Heart left ventricle (tissue), 16 donors: ENCODE results near the gene SNW1. TPM values are rescaled to one million over a fixed set of nuclear protein-coding genes. Genes with fewer than 3 reads are reported as not detected.
A peak's percentile ranks its signal among the peaks of the same experiment; 100 is the strongest.

Source experiments
- ATAC-seq, 4 donors: fragments of 200-7000 bp; cut with Tn5 transposase; one replicate each; pipeline ENCODE4 v1.9.1; 2020 to 2022; ENCODE audit warnings: moderate library complexity in 4 of 4, mild to moderate bottlenecking in 3 of 4, moderate number of reproducible peaks in 1 of 4
- DNase-seq, 5 donors: peaks; one replicate each; pipeline ENCODE4 v3.0.0-alpha.2; 2020
- H3K27ac ChIP-seq, 12 donors: fragments of 200-600 bp; sonication (generic) in 4 of 12; one replicate each; pipeline versions ENCODE4 v1.5.0 to v1.8.0; 2016 to 2022; ENCODE audit warnings: mild to moderate bottlenecking in 2 of 12
- H3K27me3 ChIP-seq, 9 donors: fragments of 200-600 bp; sonication (generic) in 2 of 9; one replicate each; pipeline versions ENCODE4 v1.5.1 to v1.8.0; 2016 to 2022; ENCODE audit warnings: mild to moderate bottlenecking in 3 of 9
- H3K36me3 ChIP-seq, 9 donors: fragments of 200-600 bp; sonication (generic) in 2 of 9; one replicate each; pipeline versions ENCODE4 v1.5.0 to v1.8.0; 2018 to 2022; ENCODE audit warnings: mild to moderate bottlenecking in 2 of 9
- H3K4me1 ChIP-seq, 12 donors: fragments of 200-600 bp; sonication (generic) in 4 of 12; one replicate each; pipeline versions ENCODE4 v1.5.0 to v1.8.0; 2016 to 2022; ENCODE audit warnings: mild to moderate bottlenecking in 3 of 12
- H3K4me3 ChIP-seq, 12 donors: fragments of 200-600 bp; sonication (generic) in 4 of 12; one replicate each; pipeline versions ENCODE4 v1.5.0 to v1.8.0; 2017 to 2022; ENCODE audit warnings: mild to moderate bottlenecking in 9 of 12, moderate library complexity in 4 of 12
- H3K9me3 ChIP-seq, 12 donors: fragments of 200-600 bp; sonication (generic) in 4 of 12; one replicate each; pipeline versions ENCODE4 v1.5.0 to v1.8.0; 2016 to 2022; ENCODE audit warnings: mild to moderate bottlenecking in 1 of 12
- POLR2A ChIP-seq, 2 donors: fragments of 450-650 bp; IDR thresholded peaks; one replicate each; pipeline ENCODE4 v1.6.1; 2017; ENCODE audit warnings: antibody characterized with exemption in 2 of 2, mild to moderate bottlenecking in 2 of 2, moderate library complexity in 2 of 2
- WGBS, 4 donors: extraction: QIAGEN DNeasy Blood & Tissue Kit in 2 of 4; methylation state at CpG; one replicate each; pipeline versions ENCODE4 v1.1.5 to v1.1.7; 2013 to 2018; 5-methylcytosine and 5-hydroxymethylcytosine counted together
- intact Hi-C, 10 donors: fragments of 100-400 bp; cut with DNase I; formaldehyde crosslinking; loops; one replicate each; pipeline versions ENCODE4 v1.11.1 to v1.14.2; 2022
- polyA plus RNA-seq, 2 donors: library from polyadenylated mRNA; stranded (reverse); fragments of 200-250 nt; gene quantifications; one replicate each; pipeline ENCODE4 v1.2.3, GENCODE V29; 2013
- total RNA-seq, 9 donors: library from RNA; depleted of rRNA in 2 of 9; stranded (reverse); fragments of >200 nt in 2 of 9; fragmentation: NEBNext Ultra II Directional in 3 of 9; extraction: Animal tissue kit (Norgen Biotek cat#: 25700) in 3 of 9; gene quantifications; one replicate each; pipeline versions ENCODE4 v1.1.0 to v1.2.4, GENCODE V29; 2016 to 2023
- TF ChIP-seq, protein P1 (sequence below), 12 donors: fragments of 200-600 bp; sonication (generic) in 4 of 12; IDR thresholded peaks; one replicate each; pipeline versions ENCODE4 v1.5.0 to v1.8.0; 2018 to 2022; ENCODE audit warnings: antibody characterized with exemption in 12 of 12, mild to moderate bottlenecking in 5 of 12
- donor health status: ischemic (EF 13 %, LVEDD 7.1; RV severe dilation, severe dysfunction).
- donor health status: healthy with polysubstance abuse.
- donor health status: DM: no; HTN: yes; CAD: no.
- donor health status: DM: no; HTN: no; CAD: no.
- donor health status: ischemic (EF 25% LVEDD 6.9; RV normal size, moderate dysfunction).
- donor health status: ischemic (EF 25% LVEDD 5.7; RV mildly dilated, moderate dysfunction).
- donor health status: healthy.
- donor health status: DM: yes; HTN: yes; CAD: no.
- donor health status: ischemic (EF 35%, LVEDD 5.7; RV mildly dilated, moderate dysfunction).
- donor health status: nonischemic (EF 11% LVEDD 7.7; RV severe dilation, severe dysfunction).
- donor health status: DM: yes; HTN: yes; CAD: no.
- donor health status: PGD.
- donor health status: ischemic (EF 29% LVEDD 5.4; RV normal size, mild dysfunction).
- donor health status: nonischemic (EF 23%, LVEDD 6.1; RV moderate dilation, normal function).

The SNW1 gene
- total and polyA plus RNA-seq, 11 donors = 25.8 to 67.3 (median 47.0) TPM

DNA sequence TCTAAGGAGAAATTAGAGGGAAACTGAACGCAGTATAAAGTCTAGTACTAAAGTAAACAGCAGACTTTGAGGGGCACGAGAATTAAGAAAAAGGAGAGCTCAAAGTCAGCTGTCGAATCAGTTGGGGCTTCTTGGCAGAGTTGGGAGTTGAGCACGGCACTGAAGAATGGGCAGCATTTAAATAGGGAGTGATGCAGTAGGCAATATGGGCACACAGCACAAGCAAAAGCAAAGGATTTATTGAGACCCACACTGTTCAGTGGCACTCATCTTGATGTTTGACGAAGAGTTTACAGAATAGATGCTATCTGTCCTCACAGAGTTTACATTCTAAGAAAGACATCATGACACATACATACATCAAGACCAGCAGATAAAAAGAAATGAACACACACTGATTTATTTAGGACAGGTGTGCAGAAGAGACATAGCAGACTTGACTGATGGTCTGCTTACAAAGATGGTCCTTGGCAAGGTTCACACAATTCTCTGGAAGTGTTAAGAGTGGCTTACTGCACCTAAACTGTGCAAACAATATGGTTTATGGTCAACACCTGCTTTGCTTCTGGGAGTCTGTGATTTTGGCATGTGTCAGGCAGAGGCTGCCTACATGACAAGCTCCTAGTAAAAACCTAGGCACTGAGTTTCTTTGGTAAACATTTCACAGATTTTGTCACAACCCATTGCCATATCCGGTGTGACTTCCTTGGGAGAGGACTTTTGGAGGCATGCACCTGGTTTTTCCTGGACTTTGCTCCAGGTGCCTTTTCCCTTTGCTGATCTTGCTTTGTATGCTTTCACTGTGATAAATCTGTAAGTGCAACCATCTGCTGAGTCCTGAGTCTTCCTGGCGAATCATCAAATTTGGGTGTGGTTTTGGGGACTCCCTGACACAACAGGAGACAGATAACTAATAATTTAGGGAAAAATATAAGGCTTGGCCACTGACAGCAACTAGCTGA, 79.5 kb downstream of the SNW1 start:
- WGBS, 4 donors = 79 to 90% (median 87%) methylated on average over 7 of the region's 7 CpGs
- TF ChIP-seq POLR2A (IDR thresholded peaks at IDR 0.05) = no peak
- TF ChIP-seq, protein P1, sequence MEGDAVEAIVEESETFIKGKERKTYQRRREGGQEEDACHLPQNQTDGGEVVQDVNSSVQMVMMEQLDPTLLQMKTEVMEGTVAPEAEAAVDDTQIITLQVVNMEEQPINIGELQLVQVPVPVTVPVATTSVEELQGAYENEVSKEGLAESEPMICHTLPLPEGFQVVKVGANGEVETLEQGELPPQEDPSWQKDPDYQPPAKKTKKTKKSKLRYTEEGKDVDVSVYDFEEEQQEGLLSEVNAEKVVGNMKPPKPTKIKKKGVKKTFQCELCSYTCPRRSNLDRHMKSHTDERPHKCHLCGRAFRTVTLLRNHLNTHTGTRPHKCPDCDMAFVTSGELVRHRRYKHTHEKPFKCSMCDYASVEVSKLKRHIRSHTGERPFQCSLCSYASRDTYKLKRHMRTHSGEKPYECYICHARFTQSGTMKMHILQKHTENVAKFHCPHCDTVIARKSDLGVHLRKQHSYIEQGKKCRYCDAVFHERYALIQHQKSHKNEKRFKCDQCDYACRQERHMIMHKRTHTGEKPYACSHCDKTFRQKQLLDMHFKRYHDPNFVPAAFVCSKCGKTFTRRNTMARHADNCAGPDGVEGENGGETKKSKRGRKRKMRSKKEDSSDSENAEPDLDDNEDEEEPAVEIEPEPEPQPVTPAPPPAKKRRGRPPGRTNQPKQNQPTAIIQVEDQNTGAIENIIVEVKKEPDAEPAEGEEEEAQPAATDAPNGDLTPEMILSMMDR (IDR thresholded peaks at IDR 0.05) = no peak
- DNase-seq (no peak), ATAC-seq (peak in 3 of 4 donors; percentile 22 to 35 (median 23))
- peak overlapping the region in 7 of 12 donors; percentile 2 to 61 (median 45) for H3K27ac ChIP-seq
- H3K9me3 ChIP-seq = no peaks in the 10 kb centered on the region
- H3K27me3 ChIP-seq = no peaks in the 10 kb centered on the region
- peaks cover 0 to 74% (median 61%) of the 10 kb centered on the region in 9 donors for H3K36me3 ChIP-seq
- H3K4me3 ChIP-seq = no peak overlapping the region
- intact Hi-C loops = no loop called here
- peaks cover 0 to 11% (median 7%) of the 10 kb centered on the region in 12 donors for H3K4me1 ChIP-seq

DNA sequence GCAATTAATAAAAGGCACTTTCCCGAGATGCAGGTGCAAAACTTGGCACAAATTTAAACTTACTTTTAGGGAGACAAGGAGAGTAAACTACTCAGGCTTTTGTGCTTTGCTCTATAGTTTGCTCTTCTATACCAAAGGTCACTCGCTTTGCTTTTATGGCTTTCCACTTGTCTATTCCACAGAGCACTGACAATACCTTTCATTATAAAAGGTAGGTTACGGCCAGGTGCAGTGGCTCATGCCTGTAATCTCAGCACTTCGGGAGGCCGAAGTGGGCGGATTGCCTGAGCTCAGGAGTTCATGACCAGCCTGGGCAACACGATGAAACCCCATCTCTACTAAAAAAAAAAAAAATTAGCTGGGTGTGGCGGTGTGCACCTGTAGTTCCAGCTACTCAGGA, 86.0 kb downstream of the SNW1 start:
- H3K4me3 ChIP-seq = no peak overlapping the region
- intact Hi-C loops = no loop called here
- no peaks in the 10 kb centered on the region for H3K4me1 ChIP-seq
- H3K9me3 ChIP-seq = no peaks in the 10 kb centered on the region
- H3K27me3 ChIP-seq = no peaks in the 10 kb centered on the region
- no peak for TF ChIP-seq POLR2A (IDR thresholded peaks at IDR 0.05)
- TF ChIP-seq, protein P1 (IDR thresholded peaks at IDR 0.05) = no peak
- WGBS, 4 donors = 91 to 97% (median 93%) methylated on average over 8 of the region's 8 CpGs
- no peak overlapping the region for H3K27ac ChIP-seq
- DNase-seq (no peak), ATAC-seq (no peak)
- H3K36me3 ChIP-seq = peaks cover 0 to 85% (median 79%) of the 10 kb centered on the region in 9 donors

DNA sequence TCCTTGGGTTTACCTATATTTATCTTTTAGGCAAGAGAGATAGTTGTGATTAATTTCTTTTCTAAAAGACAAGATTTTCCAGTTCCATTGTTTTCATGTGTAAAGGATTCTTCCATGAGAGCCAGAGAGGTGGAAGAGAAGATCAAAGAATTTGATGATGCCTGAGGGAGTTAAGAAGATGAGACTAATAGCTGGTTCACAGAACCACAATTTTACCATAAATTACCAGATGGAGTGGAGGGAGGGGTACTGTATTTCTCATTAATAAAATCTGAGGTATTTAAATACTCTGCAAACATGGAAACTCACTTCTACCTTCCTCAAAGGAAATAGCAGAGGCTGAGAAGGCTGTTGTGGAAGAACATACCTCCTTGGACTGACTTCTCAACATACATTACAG, 87.8 kb downstream of the SNW1 start:
- intact Hi-C loops = no loop called here
- ATAC-seq (no peak), DNase-seq (no peak)
- Histone ChIP-seq H3K36me3 (peaks cover 0 to 68% (median 61%) of the 10 kb centered on the region in 9 donors), H3K4me1 (peaks cover 0 to 3% (median 0%) of the 10 kb centered on the region in 12 donors), H3K27ac (no peak overlapping the region), H3K9me3 (no peaks in the 10 kb centered on the region), H3K27me3 (no peaks in the 10 kb centered on the region), H3K4me3 (no peak overlapping the region)
- TF ChIP-seq, protein P1 (IDR thresholded peaks at IDR 0.05) = no peak
- no peak for TF ChIP-seq POLR2A (IDR thresholded peaks at IDR 0.05)

Other genes with a start within 250 kb of the SNW1 start
- 10 to 100 TPM in 8 of 9 donors, 1 to 10 TPM in 1; 8.2 to 25.2 (median 11.2) TPM for gene SPTLC2, start 144.5 kb downstream of the SNW1 start, total RNA-seq
- gene SPTLC2, start 144.5 kb downstream of the SNW1 start, polyA plus RNA-seq = 10 to 100 TPM in 1 of 2 donors, 1 to 10 TPM in 1; 3.8 to 12.0 TPM
- 10 to 100 TPM; 10.8 to 16.5 (median 12.5) TPM for gene ALKBH1, start 53.1 kb downstream of the SNW1 start, total RNA-seq
- 10 to 100 TPM in 1 of 2 donors, 1 to 10 TPM in 1; 6.5 to 11.4 TPM for gene ALKBH1, start 53.1 kb downstream of the SNW1 start, polyA plus RNA-seq
- 100 to 1,000 TPM; 112 to 309 (median 169) TPM for gene SLIRP, start 53.1 kb downstream of the SNW1 start, total RNA-seq
- 100 to 1,000 TPM; 423 to 872 TPM for gene SLIRP, start 53.1 kb downstream of the SNW1 start, polyA plus RNA-seq
- gene ADCK1, start 39.0 kb upstream of the SNW1 start, total RNA-seq = 10 to 100 TPM in 1 of 9 donors, 1 to 10 TPM in 8; 4.0 to 12.0 (median 6.0) TPM
- 10 to 100 TPM in 1 of 2 donors, 1 to 10 TPM in 1; 9.8 to 12.8 TPM for gene ADCK1, start 39.0 kb upstream of the SNW1 start, polyA plus RNA-seq